OCI-LY7 (cell line): ENCODE data around the gene CCDC159. TPM values are rescaled to one million over a fixed set of nuclear protein-coding genes. Genes with fewer than 3 reads are reported as not detected.

ENCODE experiments used
- BruUV-seq: library from RNA; stranded (reverse); fragments of 400-500 nt; replicated peaks from 2 replicates; lab custom pipeline; 2021; lab: Mats Ljungman, UMichigan
- CTCF ChIA-PET: fragments of 300-600 bp; sonication (Branson Sonifier 250); formaldehyde crosslinking; loops from one replicate; lab custom pipeline; 2022; ENCODE audit warnings: antibody characterized with exemption; ENCODE audit not compliant: unreplicated experiment; lab: Charles Lee
- POLR2A ChIA-PET: fragments of 300-600 bp; sonication (Branson Sonifier 250); formaldehyde crosslinking; loops from one replicate; lab custom pipeline; 2022; ENCODE audit warnings: antibody characterized with exemption; lab: Charles Lee
- DNase-seq: peaks from one replicate; pipeline ENCODE4 v3.0.0-alpha.2; 2015; ENCODE audit warnings: low spot score
- H2AFZ ChIP-seq: fragments of 200-600 bp; sonication (generic), shearing (Covaris generic); 2 replicates; pipeline ENCODE4 v1.6.1; 2014; ENCODE audit warnings: mild to moderate bottlenecking, antibody characterized with exemption, low read length, moderate library complexity
- H3K27ac ChIP-seq: fragments of 200-600 bp; sonication (generic); 2 replicates; pipeline ENCODE4 v1.5.1; 2014; ENCODE audit warnings: mixed run types, low read depth, mild to moderate bottlenecking, moderate library complexity, low read length, inconsistent platforms; ENCODE audit not compliant: poor library complexity, severe bottlenecking
- H3K36me3 ChIP-seq: fragments of 200-600 bp; sonication (generic); 2 replicates; pipeline ENCODE4 v1.6.1; 2014; ENCODE audit warnings: mild to moderate bottlenecking, antibody characterized with exemption, low read length, moderate library complexity, mixed read lengths; ENCODE audit not compliant: insufficient read depth
- H3K4me1 ChIP-seq: fragments of 200-600 bp; sonication (generic); 2 replicates; pipeline ENCODE4 v1.5.1; 2014; ENCODE audit warnings: mild to moderate bottlenecking, low read length; ENCODE audit not compliant: insufficient read depth, poor library complexity, severe bottlenecking
- H3K4me2 ChIP-seq: fragments of 200-600 bp; sonication (generic); 2 replicates; pipeline ENCODE4 v1.6.1; 2014; ENCODE audit warnings: mild to moderate bottlenecking, low read length
- H3K4me3 ChIP-seq: fragments of 200-600 bp; sonication (generic); 2 replicates; pipeline ENCODE4 v1.5.1; 2014; ENCODE audit warnings: mild to moderate bottlenecking, low read depth, low read length; ENCODE audit not compliant: poor library complexity, severe bottlenecking
- H3K79me2 ChIP-seq: fragments of 200-600 bp; sonication (generic); 2 replicates; pipeline ENCODE4 v1.6.1; 2016; ENCODE audit warnings: low read depth, mild to moderate bottlenecking, low read length, moderate library complexity, mixed read lengths; ENCODE audit not compliant: insufficient read depth
- H3K9me2 ChIP-seq: fragments of 200-600 bp; sonication (generic); 2 replicates; pipeline ENCODE4 v1.6.1; 2016; ENCODE audit warnings: mild to moderate bottlenecking, low read length, mixed read lengths; ENCODE audit not compliant: insufficient read depth
- H3K9me3 ChIP-seq: fragments of 200-600 bp; sonication (generic); 2 replicates; pipeline ENCODE4 v1.6.1; 2014; ENCODE audit warnings: mild to moderate bottlenecking, mixed run types, low read length, mixed read lengths
- H4K20me1 ChIP-seq: fragments of 200-600 bp; sonication (generic); 2 replicates; pipeline ENCODE4 v1.6.1; 2014; ENCODE audit warnings: mild to moderate bottlenecking, antibody characterized with exemption, low read length, moderate library complexity, mixed read lengths; ENCODE audit not compliant: insufficient read depth
- EZH2phosphoT487 ChIP-seq: fragments of 200-600 bp; sonication (generic); IDR thresholded peaks from 2 replicates; pipeline ENCODE4 v1.6.1; 2018; ENCODE audit warnings: low read depth, borderline replicate concordance, mild to moderate bottlenecking, mixed run types, antibody characterized with exemption, low read length, moderate library complexity, mixed read lengths
- intact Hi-C: fragments of 100-400 bp; cut with micrococcal nuclease; formaldehyde crosslinking; loops from one replicate; pipeline ENCODE4 v1.10.0; 2022; ENCODE audit not compliant: unreplicated experiment
- total RNA-seq, 2 experiments: library from RNA; depleted of rRNA in 1 of 2; stranded (reverse); fragments of >200 nt in 1 of 2; shearing (Covaris generic) in 1 of 2; gene quantifications; 2 replicates each; pipeline ENCODE4 v1.2.3, GENCODE V29; 2014 to 2022
- TF ChIP-seq, protein P1 (sequence below): fragments of 200-600 bp; sonication (generic); conservative IDR thresholded peaks from 2 replicates; pipeline ENCODE4 v1.5.1; 2014; ENCODE audit warnings: mild to moderate bottlenecking, antibody characterized with exemption, low read length, moderate library complexity, mixed read lengths

Gene CCDC159
- total RNA-seq, 2 experiments from 2014 or later: 13.3 to 18.9 TPM

DNA sequence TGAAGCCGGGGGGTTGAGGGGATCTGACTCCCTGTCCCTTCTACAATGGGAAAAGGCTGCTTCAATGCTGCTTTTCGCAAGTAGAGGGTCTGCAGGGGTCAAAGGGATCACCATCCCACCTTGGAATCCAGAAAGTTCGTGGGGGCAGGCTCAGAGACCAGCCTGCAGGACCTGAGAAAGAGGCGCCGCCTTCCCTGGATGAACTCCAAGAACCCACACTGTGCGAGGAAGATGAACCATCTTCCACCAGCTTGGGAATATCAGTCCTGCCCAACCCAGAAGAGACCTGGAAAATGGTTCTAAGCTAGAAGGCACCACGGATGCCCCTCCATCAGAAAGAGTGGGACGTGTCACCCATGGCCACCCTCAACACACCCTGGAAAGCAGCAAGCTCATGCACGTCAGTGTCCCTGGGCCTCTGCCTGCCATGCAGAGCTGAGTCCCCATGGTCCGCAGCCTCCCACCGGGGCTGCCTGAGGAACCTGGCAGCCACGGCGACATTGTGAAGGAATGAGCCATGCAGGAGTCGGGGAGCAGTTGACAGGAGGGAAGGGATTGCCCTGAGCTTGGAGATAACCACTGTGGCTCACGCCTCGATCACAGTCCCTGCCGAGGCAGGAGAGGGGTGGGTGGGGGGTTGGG lies 21.4 kb upstream of the CCDC159 start:
- no peaks in the 10 kb centered on the region for H3K9me3 ChIP-seq
- TF ChIP-seq, protein P1, sequence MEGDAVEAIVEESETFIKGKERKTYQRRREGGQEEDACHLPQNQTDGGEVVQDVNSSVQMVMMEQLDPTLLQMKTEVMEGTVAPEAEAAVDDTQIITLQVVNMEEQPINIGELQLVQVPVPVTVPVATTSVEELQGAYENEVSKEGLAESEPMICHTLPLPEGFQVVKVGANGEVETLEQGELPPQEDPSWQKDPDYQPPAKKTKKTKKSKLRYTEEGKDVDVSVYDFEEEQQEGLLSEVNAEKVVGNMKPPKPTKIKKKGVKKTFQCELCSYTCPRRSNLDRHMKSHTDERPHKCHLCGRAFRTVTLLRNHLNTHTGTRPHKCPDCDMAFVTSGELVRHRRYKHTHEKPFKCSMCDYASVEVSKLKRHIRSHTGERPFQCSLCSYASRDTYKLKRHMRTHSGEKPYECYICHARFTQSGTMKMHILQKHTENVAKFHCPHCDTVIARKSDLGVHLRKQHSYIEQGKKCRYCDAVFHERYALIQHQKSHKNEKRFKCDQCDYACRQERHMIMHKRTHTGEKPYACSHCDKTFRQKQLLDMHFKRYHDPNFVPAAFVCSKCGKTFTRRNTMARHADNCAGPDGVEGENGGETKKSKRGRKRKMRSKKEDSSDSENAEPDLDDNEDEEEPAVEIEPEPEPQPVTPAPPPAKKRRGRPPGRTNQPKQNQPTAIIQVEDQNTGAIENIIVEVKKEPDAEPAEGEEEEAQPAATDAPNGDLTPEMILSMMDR: no peak
- no peak for TF ChIP-seq EZH2phosphoT487
- no peak overlapping the region for H3K4me2 ChIP-seq
- ChIA-PET CTCF (no interaction called here), POLR2A (no interaction called here)
- no peaks in the 10 kb centered on the region for H4K20me1 ChIP-seq
- BruUV-seq: no TSS peak
- peaks cover 14% of the 10 kb centered on the region for H3K4me1 ChIP-seq
- DNase-seq: no peak
- H3K9me2 ChIP-seq: no peaks in the 10 kb centered on the region
- intact Hi-C loops: no loop called here
- H3K4me3 ChIP-seq: no peak overlapping the region
- H3K27ac ChIP-seq: no peak overlapping the region
- H3K36me3 ChIP-seq: no peaks in the 10 kb centered on the region
- no peak overlapping the region for H2AFZ ChIP-seq
- no peaks in the 10 kb centered on the region for H3K79me2 ChIP-seq

DNA sequence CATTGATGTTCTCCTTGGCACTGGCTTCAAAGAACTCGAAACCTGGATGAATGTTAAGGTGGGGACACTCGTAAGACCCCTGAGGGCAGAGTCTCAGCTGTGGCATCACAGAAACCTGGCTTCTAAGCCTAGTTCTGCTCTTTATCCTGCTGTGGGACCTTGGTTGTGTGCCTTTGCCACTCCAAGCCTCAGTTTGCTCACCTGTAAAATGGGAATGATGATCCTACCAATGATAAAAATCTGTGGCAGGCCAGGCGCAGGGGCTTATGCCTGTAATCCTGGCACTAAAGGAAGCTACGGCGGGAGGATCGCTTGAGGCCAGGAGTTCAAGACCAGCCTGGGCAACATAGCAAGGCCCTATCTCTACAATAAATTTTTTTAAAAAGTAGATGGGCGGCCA lies 20.8 kb upstream of the CCDC159 start:
- Histone ChIP-seq H2AFZ (no peak overlapping the region), H3K79me2 (no peaks in the 10 kb centered on the region), H3K36me3 (no peaks in the 10 kb centered on the region), H3K27ac (no peak overlapping the region), H3K9me2 (no peaks in the 10 kb centered on the region), H4K20me1 (no peaks in the 10 kb centered on the region), H3K4me2 (no peak overlapping the region), H3K4me1 (peaks cover 11% of the 10 kb centered on the region), H3K9me3 (no peaks in the 10 kb centered on the region), H3K4me3 (no peak overlapping the region)
- POLR2A ChIA-PET: no interaction called here
- CTCF ChIA-PET: no interaction called here
- BruUV-seq: no TSS peak
- no peak for DNase-seq
- TF ChIP-seq EZH2phosphoT487: no peak
- TF ChIP-seq, protein P1: no peak
- intact Hi-C loops: no loop called here

DNA sequence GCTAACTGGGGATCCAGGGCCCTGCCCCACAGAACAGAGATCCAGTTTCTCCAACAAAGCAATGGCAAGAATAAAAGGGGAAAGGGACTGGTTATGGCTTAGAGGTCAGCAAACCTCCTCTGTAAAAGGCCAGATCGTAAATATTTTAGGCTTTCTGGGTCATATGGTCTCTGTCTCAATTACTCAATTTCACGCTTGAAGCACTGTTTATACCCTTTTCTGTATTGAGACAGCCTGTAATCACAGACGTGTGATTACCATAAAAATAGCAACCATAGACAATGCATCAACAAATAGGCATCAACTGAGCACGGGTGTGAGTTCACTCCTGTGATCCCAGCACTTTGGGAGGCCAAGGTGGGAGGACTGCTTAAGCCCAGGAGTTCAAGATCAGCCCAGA lies 16.2 kb upstream of the CCDC159 start:
- H3K36me3 ChIP-seq: no peaks in the 10 kb centered on the region
- H3K79me2 ChIP-seq: no peaks in the 10 kb centered on the region
- DNase-seq: no peak
- H2AFZ ChIP-seq: no peak overlapping the region
- intact Hi-C loops: no loop called here
- TF ChIP-seq, protein P1: no peak
- no peak for TF ChIP-seq EZH2phosphoT487
- no peaks in the 10 kb centered on the region for H3K4me1 ChIP-seq
- BruUV-seq: no TSS peak
- no peak overlapping the region for H3K4me2 ChIP-seq
- H3K4me3 ChIP-seq: no peak overlapping the region
- no peaks in the 10 kb centered on the region for H3K9me3 ChIP-seq
- ChIA-PET POLR2A (no interaction called here), CTCF (no interaction called here)
- H3K9me2 ChIP-seq: no peaks in the 10 kb centered on the region
- no peak overlapping the region for H3K27ac ChIP-seq
- no peaks in the 10 kb centered on the region for H4K20me1 ChIP-seq
